Esophagus (tissue), 2 donors: Measurements from ENCODE around the gene BBS5. TPM values are rescaled to one million over a fixed set of nuclear protein-coding genes. Genes with fewer than 3 reads are reported as not detected.
"Not testable (repeated sequence)": the region's sequence is repeated elsewhere in the genome, so short reads cannot be mapped to it uniquely, and the experiment has no call there.

Experiments
- H3K27ac ChIP-seq, 2 donors: one replicate each; pipeline ENCODE4 v1.5.1; 2013; ENCODE audit warnings: low read depth in 2 of 2, mild to moderate bottlenecking in 2 of 2, inconsistent platforms in 1 of 2, low read length in 1 of 2, moderate library complexity in 1 of 2
- H3K27me3 ChIP-seq, 2 donors: one replicate each; pipeline ENCODE4 v1.6.1; 2013; ENCODE audit warnings: low read length in 2 of 2, control low read depth in 1 of 2, mild to moderate bottlenecking in 1 of 2; ENCODE audit not compliant: insufficient read depth in 2 of 2, control insufficient read depth in 1 of 2
- H3K36me3 ChIP-seq, 2 donors: one replicate each; pipeline ENCODE4 v1.6.1; 2013; ENCODE audit warnings: low read length in 1 of 2; ENCODE audit not compliant: control insufficient read depth in 2 of 2, insufficient read depth in 2 of 2
- H3K4me1 ChIP-seq, 2 donors: one replicate each; pipeline ENCODE4 v1.6.1; 2013; ENCODE audit warnings: low read length in 1 of 2; ENCODE audit not compliant: control insufficient read depth in 2 of 2, insufficient read depth in 2 of 2
- H3K4me3 ChIP-seq, 2 donors: one replicate each; pipeline ENCODE4 v1.5.1; 2013; ENCODE audit warnings: low read length in 2 of 2, mild to moderate bottlenecking in 2 of 2, low read depth in 1 of 2, moderate library complexity in 1 of 2
- H3K9me3 ChIP-seq, 2 donors: one replicate each; pipeline ENCODE4 v1.6.1; 2013; ENCODE audit warnings: mild to moderate bottlenecking in 2 of 2, low read depth in 1 of 2, low read length in 1 of 2, moderate library complexity in 1 of 2; ENCODE audit not compliant: control insufficient read depth in 2 of 2, insufficient read depth in 1 of 2
- WGBS, 2 donors: extraction: QIAGEN DNeasy Blood & Tissue Kit; methylation state at CpG; one replicate each; pipeline ENCODE4 v1.1.7; 2013; 5-methylcytosine and 5-hydroxymethylcytosine counted together
- polyA plus RNA-seq, 2 donors: library from polyadenylated mRNA; stranded (reverse); fragments of 200-250 nt; gene quantifications; one replicate each; pipeline ENCODE4 v1.2.3, GENCODE V29; 2013
- donor health status: healthy with polysubstance abuse.
- donor health status: Bipolar disorder and iron deficiency.

Gene BBS5
- 1 to 10 TPM; 2.3 to 3.0 TPM for polyA plus RNA-seq

GRCh38 chr2:169479257-169480078 lies at the start of gene BBS5:
Gene BBS5 (plus strand): TSS chr2:169479494. CDS start chr2:169479554, 60 bp downstream.
- no peaks in the 10 kb centered on the region for H3K9me3 ChIP-seq
- WGBS, 2 donors, result 1% methylated on average over 70 to 71 of the region's 71 CpGs
- H3K4me3 ChIP-seq, result peak within 1 kb of the TSS; percentile 79 to 92
- no peaks in the 10 kb centered on the region for H3K27me3 ChIP-seq
- peaks cover 0 to 4% of the 10 kb centered on the region in 2 donors for H3K36me3 ChIP-seq
- H3K27ac ChIP-seq, result peak within 1 kb of the TSS; percentile 62 to 84
- H3K4me1 ChIP-seq, result peaks cover 0 to 7% of the 10 kb centered on the region in 2 donors

GRCh38 chr2:169431772-169432171 lies 47.5 kb upstream of the BBS5 start:
- not testable (repeated sequence) for H3K36me3 ChIP-seq, H3K4me3 ChIP-seq, H3K27ac ChIP-seq, H3K27me3 ChIP-seq, H3K4me1 ChIP-seq, H3K9me3 ChIP-seq

GRCh38 chr2:169434236-169434635 lies 45.1 kb upstream of the BBS5 start:
- 61 to 67% methylated on average over 1 of the region's 1 CpG for WGBS, 2 donors
- not testable (repeated sequence) for H3K4me3 ChIP-seq, H3K4me1 ChIP-seq, H3K36me3 ChIP-seq, H3K27ac ChIP-seq, H3K27me3 ChIP-seq, H3K9me3 ChIP-seq

GRCh38 chr2:169438466-169439072 lies 40.7 kb upstream of the BBS5 start:
- no peaks in the 10 kb centered on the region for H3K9me3 ChIP-seq
- no peaks in the 10 kb centered on the region for H3K4me1 ChIP-seq
- WGBS, 2 donors, result 25 to 30% methylated on average over 3 of the region's 3 CpGs
- no peak overlapping the region for H3K27ac ChIP-seq
- H3K4me3 ChIP-seq, result no peak overlapping the region
- peaks cover 0 to 3% of the 10 kb centered on the region in 2 donors for H3K27me3 ChIP-seq
- H3K36me3 ChIP-seq, result no peaks in the 10 kb centered on the region

GRCh38 chr2:169439900-169440299 lies 39.4 kb upstream of the BBS5 start:
- no peaks in the 10 kb centered on the region for H3K4me1 ChIP-seq
- H3K27me3 ChIP-seq, result peaks cover 0 to 3% of the 10 kb centered on the region in 2 donors
- H3K27ac ChIP-seq, result no peak overlapping the region
- 88% methylated on average over 3 of the region's 3 CpGs for WGBS, 2 donors
- no peaks in the 10 kb centered on the region for H3K36me3 ChIP-seq
- no peak overlapping the region for H3K4me3 ChIP-seq
- H3K9me3 ChIP-seq, result no peaks in the 10 kb centered on the region

- no peak overlapping the region for H3K27ac ChIP-seq
- H3K36me3 ChIP-seq, result no peaks in the 10 kb centered on the region
- no peaks in the 10 kb centered on the region for H3K27me3 ChIP-seq
- no peak overlapping the region for H3K4me3 ChIP-seq
- H3K4me1 ChIP-seq, result no peaks in the 10 kb centered on the region
- H3K9me3 ChIP-seq, result no peaks in the 10 kb centered on the region
Observed at GRCh38 chr2:169446452-169446851, 32.8 kb upstream of the BBS5 start.

- Histone ChIP-seq H3K4me1 (no peaks in the 10 kb centered on the region), H3K27me3 (no peaks in the 10 kb centered on the region), H3K9me3 (no peaks in the 10 kb centered on the region), H3K4me3 (no peak overlapping the region), H3K27ac (no peak overlapping the region), H3K36me3 (no peaks in the 10 kb centered on the region)
- 40 to 48% methylated on average over 3 of the region's 3 CpGs for WGBS, 2 donors
Observed at GRCh38 chr2:169448316-169448715, 31.0 kb upstream of the BBS5 start.

- no peaks in the 10 kb centered on the region for H3K9me3 ChIP-seq
- H3K36me3 ChIP-seq, result no peaks in the 10 kb centered on the region
- H3K4me1 ChIP-seq, result no peaks in the 10 kb centered on the region
- WGBS, 2 donors, result 85 to 95% methylated on average over 1 of the region's 1 CpG
- H3K27me3 ChIP-seq, result no peaks in the 10 kb centered on the region
- no peak overlapping the region for H3K4me3 ChIP-seq
- H3K27ac ChIP-seq, result no peak overlapping the region
Observed at GRCh38 chr2:169448865-169449264, 30.4 kb upstream of the BBS5 start.

- no peaks in the 10 kb centered on the region for H3K36me3 ChIP-seq
- no peak overlapping the region for H3K4me3 ChIP-seq
- no peak overlapping the region for H3K27ac ChIP-seq
- H3K27me3 ChIP-seq, result no peaks in the 10 kb centered on the region
- H3K9me3 ChIP-seq, result no peaks in the 10 kb centered on the region
- no peaks in the 10 kb centered on the region for H3K4me1 ChIP-seq
Observed at GRCh38 chr2:169452080-169452479, 27.2 kb upstream of the BBS5 start.

GRCh38 chr2:169453044-169453443 lies 26.2 kb upstream of the BBS5 start:
- H3K4me3 ChIP-seq, H3K36me3 ChIP-seq, H3K4me1 ChIP-seq, H3K9me3 ChIP-seq, H3K27me3 ChIP-seq, H3K27ac ChIP-seq: not testable (repeated sequence)
- WGBS, 2 donors, result 85 to 97% methylated on average over 9 of the region's 9 CpGs
